Head of caudate nucleus (tissue), 42 donors: Measurements from ENCODE around the gene MAP3K5.

ENCODE experiments used
- DNase-seq, 42 donors: peaks; one replicate each; pipeline versions ENCODE4 v3.0.0 to v3.0.0-alpha.2; 2020 to 2021; ENCODE audit warnings: mixed read lengths in 7 of 42
- intact Hi-C: fragments of 100-400 bp; cut with DNase I; formaldehyde crosslinking; loops from one replicate; pipeline ENCODE4 v1.15.0; 2022

Gene MAP3K5

DNA sequence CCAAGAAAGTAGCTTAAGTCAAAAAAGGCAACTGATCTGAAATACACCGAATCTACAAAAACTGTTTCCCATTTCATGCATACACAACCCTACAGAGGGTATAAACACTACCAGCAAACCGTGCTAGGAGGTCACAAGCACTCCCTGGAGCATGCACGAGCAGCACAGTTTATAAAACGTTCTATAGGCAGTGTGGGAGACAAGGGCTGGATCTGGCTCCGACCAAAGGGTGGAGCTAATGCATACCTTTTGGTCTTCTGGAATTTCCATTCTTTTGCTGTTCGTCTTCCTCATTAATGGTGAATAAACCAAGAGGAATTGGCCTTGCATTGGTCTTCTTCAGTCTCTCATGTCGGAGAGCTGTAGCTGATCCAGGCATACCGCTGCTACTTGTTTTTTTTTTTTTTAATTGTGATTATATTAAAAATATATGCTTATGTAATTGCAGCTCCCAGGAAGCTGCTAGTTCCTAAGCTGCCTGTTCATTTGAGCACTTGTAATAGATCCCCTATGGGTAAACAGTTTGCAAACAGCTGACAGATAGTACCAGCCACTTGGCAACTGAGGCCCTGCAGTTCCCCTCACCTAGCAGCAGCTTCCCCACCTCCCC lies 266.6 kb downstream of the MAP3K5 start:
- peak in 37 of 42 donors; percentile 25 to 81 (median 50) for DNase-seq
- intact Hi-C loops: loop anchor here (5.0 kb wide), 1 partner anchor 58 kb away; no protein-coding TSS in a partner anchor

DNA sequence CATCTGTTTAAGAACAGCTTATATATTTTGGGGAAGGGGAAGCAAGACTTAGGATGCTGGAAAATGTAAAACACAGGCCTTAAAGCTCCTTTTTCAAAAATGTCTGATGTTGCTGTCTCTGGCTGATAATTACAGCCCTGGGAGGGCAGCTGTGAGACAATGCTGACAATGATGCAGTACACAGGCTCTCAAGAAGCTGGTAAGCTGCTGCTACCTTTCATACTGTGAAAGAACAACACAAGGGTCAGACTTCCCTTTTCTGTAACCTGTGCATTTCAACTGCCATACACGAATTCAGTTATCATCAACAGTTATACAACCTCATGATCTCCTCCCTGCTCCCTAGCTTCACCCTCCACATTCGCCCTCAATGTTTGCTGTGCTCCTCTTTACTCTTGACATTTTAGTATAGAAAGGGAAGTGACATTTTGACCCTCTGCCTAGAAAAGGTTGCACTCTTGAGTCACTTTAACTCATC lies 267.3 kb downstream of the MAP3K5 start:
- intact Hi-C loops: loop anchor here (5.0 kb wide), 1 partner anchor 58 kb away; no protein-coding TSS in a partner anchor
- peak in 33 of 42 donors; percentile 10 to 77 (median 52) for DNase-seq

DNA sequence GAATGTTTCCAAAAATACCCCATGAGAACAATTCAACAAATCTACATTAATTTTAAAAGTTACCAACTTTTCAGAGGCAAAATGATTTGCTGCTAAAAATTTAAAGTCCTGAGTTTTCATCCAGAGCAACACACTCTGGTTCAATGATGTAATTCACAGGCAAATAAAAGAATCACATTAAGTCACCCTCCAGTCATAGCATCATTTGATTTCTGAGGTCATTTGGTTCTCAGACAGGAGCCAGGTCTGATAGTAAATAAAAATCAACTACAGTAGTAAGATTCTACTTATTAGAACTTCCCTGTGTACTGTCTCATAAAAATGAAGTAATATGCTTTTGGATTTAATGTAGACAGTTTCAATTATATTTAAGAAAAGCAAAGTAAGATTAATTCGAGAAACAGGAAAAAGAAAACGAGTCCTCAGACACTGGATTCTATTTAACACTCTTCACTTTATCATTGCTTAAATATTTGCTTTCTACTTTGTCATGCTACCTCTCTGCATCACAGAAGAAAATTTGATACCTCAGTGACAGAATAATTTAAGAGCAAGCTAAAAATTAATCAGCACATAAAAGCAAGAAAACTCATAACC lies 267.8 kb downstream of the MAP3K5 start:
- DNase-seq: no peak
- intact Hi-C loops: no loop called here

DNA sequence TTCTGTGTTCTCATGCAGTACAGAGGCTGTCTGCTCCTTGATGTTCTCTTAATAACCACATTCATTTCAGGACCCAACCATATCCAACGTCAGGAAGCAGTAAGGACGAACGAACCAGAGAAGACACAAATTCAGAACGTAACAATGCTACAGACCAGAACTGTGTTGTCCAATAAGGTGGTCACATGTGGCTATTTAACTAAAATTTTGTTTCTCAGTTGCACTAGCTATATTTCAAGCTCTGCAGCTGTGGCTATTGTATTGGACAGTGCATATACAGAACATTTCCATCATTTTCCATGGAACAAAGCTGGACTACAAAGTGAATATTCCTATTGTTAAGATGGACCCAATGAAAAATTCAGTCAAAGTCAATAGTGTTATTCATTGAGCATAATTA lies 269.1 kb downstream of the MAP3K5 start:
- DNase-seq: peak in 2 of 42 donors; percentile 3 to 44
- intact Hi-C loops: no loop called here

DNA sequence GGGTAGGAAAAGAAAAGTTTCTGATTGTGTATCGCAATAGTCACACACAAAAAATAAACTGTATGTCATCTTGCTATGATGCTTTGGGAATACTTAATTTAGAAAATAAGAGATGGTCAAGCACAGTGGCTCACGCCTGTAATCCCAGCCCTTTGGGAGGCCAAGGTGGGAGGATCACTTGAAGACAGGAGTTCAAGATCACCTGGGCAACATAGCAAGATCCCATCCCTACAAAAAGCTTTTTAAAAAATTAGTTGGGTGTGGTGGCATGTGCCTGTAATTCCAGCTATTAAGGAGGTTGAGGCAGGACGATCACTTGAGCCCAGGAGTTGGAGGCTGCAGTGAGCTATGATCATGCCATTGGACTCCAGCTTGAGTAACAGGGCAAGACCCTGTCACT lies 269.6 kb downstream of the MAP3K5 start:
- DNase-seq: no peak
- intact Hi-C loops: no loop called here

DNA sequence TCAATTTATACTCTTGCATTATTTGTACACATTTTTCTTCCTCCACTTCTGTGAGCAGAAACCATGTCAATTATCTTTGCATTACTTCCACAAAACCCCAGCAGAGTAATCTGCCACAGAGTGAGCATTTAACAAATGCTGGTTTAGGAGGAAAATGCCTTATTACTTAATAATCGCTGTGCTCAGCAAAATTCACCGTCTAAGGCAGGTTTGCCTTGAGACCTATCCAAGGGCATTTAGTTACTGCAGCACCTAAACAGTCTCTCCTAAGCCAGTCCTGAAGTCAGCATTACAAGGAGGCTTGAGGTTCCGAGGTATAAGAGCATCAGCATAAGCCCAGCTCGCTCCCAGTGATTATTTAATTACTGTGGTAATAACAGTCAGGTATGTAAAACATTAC lies 270.4 kb downstream of the MAP3K5 start:
- intact Hi-C loops: no loop called here
- no peak for DNase-seq

DNA sequence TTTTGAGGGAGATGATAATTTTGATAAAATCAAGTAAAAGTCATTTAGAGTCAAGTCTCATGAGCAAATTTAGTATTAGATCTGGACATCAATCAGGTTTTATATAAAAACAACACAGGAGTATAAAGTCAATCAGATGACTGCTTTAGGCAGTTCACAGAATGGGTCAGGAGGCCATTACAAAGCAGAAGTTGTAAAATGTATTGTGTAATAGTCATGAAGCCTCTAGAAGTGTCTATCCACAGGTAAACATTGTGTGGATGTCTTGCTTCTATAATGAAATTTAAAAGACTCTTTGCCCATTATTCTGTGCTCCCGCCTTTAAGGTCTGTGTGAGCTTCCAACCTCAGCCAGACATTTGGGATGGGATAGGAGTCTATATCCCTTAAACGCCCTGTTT lies 270.9 kb downstream of the MAP3K5 start:
- intact Hi-C loops: no loop called here
- no peak for DNase-seq

DNA sequence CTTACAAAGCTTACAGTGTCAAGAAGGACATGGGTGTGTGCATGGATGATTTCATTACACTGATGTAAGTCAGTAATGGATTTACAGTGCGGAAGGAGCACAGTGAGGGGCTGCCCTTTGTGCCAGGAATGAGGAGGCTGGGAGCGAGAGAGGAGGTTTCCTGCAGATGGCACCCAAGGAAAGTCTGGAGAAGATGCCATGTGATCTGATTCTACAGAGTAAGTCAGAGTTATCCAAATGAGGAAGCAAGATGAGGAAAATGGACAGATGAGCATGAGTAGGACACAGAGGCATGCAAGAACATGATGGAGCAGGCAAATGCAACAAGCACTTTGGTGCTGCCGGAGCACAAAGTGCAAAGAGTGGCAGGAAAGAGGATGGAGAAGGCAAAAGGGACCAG lies 271.8 kb downstream of the MAP3K5 start:
- DNase-seq: no peak

DNA sequence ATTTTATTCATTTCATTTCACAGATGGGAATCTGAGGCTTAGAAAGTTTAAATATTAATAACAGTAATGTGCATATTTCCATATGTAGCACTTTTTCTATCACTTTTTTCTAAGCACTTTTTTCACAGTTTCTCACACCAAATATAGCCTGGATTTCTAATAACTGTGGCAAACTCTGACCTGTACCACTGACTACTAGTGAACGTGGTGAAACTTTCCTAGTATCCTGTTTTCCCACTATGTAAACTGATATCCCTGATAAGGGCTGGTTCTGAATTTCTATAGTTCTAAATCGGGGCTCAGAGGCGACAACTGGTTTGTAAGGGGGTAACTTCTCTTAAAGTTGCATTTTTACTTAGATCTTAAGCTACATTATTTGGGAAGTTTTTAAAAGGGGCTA lies 274.7 kb downstream of the MAP3K5 start:
- no peak for DNase-seq
- intact Hi-C loops: no loop called here

More for the DNA sequence above, 271.8 kb downstream of the MAP3K5 start:
- intact Hi-C loops: no loop called here

DNA sequence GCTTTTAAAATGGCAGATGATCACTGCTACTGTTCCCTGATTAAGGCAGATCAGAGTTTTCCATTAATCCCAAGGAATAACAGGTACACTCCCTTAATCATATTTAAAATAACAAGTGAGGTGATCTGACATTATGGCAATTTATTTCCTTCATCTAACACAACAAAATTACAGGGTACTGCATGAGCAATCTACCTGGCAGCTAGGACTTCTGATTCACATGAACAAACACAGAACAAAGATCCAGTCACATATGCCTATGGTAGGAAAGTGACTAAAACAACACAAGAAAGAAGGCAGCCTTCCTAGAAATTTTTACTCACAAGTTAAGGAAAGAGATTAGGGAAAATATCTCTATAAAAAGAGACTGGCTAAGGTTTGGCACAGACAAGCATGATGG lies 275.3 kb downstream of the MAP3K5 start:
- intact Hi-C loops: no loop called here
- no peak for DNase-seq

DNA sequence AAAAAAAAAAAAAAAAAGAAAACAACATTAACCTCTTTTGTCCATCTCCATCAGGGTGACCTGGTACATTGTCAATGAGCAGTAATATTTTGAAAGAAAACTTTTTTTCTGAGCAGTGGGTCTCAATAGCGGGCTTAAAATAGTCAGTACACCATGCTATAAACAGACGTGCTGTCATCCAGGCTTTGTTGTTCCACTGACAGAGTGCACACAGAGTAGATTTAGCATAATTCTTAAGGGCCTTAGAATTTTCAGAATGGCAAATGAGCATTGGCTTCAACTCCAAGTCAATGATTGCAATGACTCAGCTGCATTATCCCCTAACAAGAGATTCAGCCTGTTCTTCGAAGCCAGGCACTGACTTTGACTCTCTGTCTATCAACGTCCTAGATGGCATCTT lies 277.7 kb downstream of the MAP3K5 start:
- peak in 1 of 42 donors; percentile 34 for DNase-seq
- intact Hi-C loops: no loop called here

DNA sequence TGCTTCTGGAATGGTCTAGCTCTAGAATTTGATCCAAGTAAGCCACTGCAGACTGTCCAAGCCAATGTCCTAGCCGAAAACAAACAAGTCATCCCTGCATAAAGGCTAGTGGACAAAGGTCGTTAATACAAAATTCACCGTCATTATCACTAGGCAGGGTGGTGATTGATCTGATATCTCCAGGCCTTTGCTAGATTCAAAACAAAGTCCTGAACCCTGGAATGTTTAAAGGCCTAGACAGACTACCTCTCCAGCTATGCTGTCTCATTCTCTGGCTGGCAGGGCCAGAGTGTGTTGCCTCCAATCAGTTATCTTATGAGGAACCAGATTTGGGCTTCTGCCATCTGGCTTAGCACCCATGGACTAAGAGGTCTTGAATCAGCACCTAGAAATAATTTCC lies 280.4 kb downstream of the MAP3K5 start:
- DNase-seq: peak in 1 of 42 donors; percentile 29
- intact Hi-C loops: no loop called here

DNA sequence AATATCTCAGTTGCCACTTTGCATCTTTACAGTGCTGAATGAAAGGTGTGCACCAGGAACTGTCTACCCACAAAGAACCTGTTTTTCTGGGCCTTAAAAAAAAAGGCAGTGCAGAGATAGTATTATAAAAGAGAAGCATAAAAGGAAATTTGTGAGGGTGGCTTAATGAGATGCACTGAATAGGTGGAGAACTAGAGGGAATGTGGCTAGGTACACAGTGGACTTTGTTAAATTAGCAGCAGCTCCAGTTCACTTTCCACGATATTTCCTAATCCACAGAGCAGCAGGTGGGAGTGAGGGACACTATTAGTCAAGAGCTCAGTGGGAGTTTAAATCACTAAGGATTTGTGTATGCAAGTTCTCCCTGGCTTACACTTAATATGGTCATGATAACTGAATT lies 280.9 kb downstream of the MAP3K5 start:
- intact Hi-C loops: no loop called here
- DNase-seq: peak in 3 of 42 donors; percentile 33 to 56 (median 47)

DNA sequence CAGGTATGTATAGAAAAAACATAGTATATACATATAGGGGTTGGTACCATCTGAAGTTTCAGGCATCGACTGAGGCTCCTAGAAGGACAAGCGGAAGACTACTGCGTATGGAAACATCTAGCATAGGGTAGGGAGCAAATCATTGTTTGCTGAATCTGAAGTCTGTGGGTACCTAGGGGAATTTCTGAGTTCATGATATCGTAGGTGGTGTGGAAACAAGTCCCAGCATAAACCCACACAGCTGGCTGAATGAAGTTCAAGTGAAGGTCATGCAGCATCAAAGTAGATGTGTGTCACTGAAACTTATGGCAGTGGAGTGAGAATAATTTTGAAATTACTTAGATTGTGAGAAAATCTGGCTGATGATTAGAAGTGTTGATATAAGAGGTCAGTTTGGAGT lies 281.5 kb downstream of the MAP3K5 start:
- intact Hi-C loops: no loop called here
- DNase-seq: peak in 1 of 42 donors; percentile 35

DNA sequence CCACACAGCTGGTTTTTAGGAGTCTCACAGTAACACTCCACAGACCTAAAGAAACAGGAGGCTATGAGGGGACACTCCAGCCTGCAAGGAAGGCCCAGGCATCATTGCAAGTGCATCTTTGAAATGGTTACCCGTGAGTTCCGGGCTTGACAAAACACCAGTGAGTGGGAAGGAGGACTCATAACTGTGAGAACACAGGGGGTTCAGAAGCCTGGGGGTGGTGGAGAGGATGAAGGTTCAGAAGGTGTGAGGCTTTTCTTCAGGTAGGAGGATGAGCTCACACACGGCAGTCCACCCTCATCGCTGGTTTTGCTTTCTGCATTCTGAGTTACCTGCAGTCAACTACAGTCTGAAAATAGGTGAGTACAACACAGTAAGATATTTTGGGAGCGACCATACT lies 282.0 kb downstream of the MAP3K5 start:
- DNase-seq: peak in 2 of 42 donors; percentile 6 to 34
- intact Hi-C loops: no loop called here

DNA sequence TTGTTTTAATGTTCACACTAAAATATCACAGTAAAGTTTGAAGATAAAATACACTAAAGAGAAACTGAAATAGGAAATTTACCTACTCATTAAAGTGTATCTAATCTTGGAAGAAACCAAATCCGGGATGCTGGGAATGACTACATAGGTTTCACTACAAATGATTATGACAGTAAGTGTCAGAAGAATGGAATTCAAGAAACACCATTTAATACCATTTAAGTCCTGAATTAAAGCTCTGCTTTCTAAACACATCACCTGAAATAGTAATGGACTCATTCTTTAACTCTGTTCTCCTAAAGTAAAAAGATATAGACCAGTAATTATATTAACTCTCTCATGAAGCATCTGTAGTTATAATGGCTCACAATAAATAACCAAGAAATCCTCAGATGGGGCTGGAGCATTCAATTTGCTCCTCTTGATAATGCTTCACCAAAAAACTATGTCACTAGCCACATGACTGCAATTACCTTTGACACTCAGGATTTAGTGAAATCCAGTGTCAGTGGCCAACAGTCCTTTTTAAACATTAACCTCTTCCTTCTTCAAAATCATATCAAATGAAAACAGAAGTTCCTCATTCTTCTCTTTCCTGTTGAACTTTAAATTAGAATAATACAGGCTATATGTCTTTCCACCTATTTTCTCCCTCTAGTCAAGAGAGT lies 283.4 kb downstream of the MAP3K5 start:
- intact Hi-C loops: no loop called here
- peak in 1 of 42 donors; percentile 2 for DNase-seq
